Hindlimb muscle (tissue), 1 donor: Measurements from ENCODE around the gene MAN2A1. TPM values are rescaled to one million over a fixed set of nuclear protein-coding genes. Genes with fewer than 3 reads are reported as not detected.

Source experiments
- DNase-seq: peaks from one replicate; pipeline ENCODE4 v3.0.0-alpha.2; 2013
- polyA plus RNA-seq: library from polyadenylated mRNA; unstranded; fragments of 120-200 nt; gene quantifications from one replicate; pipeline ENCODE4 v1.2.1, GENCODE V29; 2013; ENCODE audit not compliant: insufficient read length

The MAN2A1 gene
- polyA plus RNA-seq, 1 donor = 39.6 TPM

DNA sequence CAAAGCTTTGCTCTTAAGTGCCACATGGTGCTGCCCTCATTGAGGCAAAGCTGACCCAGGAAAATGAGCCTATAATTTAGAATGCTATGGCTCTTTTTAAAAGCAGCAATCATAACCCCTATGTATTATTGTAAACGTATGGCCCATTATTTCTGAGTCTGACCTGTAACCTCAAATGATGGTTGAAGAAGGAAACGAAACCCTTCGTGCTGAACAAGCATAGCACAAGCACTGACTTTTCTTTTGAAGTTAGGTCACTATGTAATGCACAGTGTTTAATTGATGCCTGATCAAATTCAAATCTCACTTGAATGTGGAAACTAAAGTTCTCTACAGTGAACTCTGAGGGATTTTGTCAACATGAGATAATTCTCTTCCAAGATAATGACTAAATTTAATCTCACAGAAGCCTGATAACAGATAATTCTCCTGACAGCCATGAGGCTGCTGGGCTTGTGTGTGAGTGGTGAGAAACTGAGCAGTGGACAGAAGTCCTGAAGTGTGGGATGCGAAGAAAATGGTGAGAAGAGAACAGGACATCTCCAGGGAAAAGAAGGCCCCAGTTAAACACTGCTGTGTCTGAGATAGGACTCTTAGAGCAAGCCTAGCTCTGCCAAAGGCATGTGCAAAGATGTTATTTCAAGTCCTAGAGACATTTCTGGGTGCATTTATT lies 226.9 kb downstream of the MAN2A1 start:
- DNase-seq = no peak
